Fibroblast of lung (primary cell): ENCODE data around the gene IQSEC2.

Experiments
- CTCF ChIP-seq, 2 donors: IDR thresholded peaks in 1 of 2; conservative IDR thresholded peaks in 1 of 2; 1 replicate in 1 of 2; 2 replicates in 1 of 2; pipeline ENCODE4 v1.5.1; 2011 to 2012; ENCODE audit warnings: low read length in 2 of 2, control low read depth in 1 of 2, inconsistent platforms in 1 of 2, low read depth in 1 of 2, mild to moderate bottlenecking in 1 of 2
- EZH2 ChIP-seq: IDR thresholded peaks from 2 replicates; pipeline ENCODE4 v1.5.1; 2012; ENCODE audit warnings: low read length, control low read depth, mild to moderate bottlenecking; ENCODE audit errors: missing control alignments

GRCh38 chrX:53288189-53288588 is 6.8 kb upstream of the IQSEC2 start:
- TF ChIP-seq CTCF (conservative IDR thresholded peaks at IDR 0.05 in 1 of 2, IDR thresholded peaks at IDR 0.05 in 1 of 2; ENCODE audit: low read depth in 1 of 2, low read length in 2 of 2) (no peak), EZH2 (no peak)
